ENCODE results near the gene MUC22. TPM values are rescaled to one million over a fixed set of nuclear protein-coding genes. Genes with fewer than 3 reads are reported as not detected.

Gene MUC22
- polyA plus RNA-seq, 3 donors, result not detected

- intact Hi-C loops (cut with micrococcal nuclease), result no loop called here
- no CpG with 5 or more reads among the region's 5 CpGs for WGBS (ENCODE audit: insufficient coverage)
- TF ChIP-seq CTCF (IDR thresholded peaks at IDR 0.05), result no peak
Measured at GRCh38 chr6:30970946-30971345, 39.3 kb upstream of the MUC22 start.

GRCh38 chr6:30972816-30973215, 37.5 kb upstream of the MUC22 start:
- Histone ChIP-seq H3K79me2 (ENCODE audit: insufficient read depth, low read length) (no peaks in the 10 kb centered on the region), H3K4me2 (replicated peaks; ENCODE audit: extremely low read depth, low read length, poor library complexity, severe bottlenecking) (no peak overlapping the region), H3K9me3 (replicated peaks in 1 of 2; ENCODE audit: control insufficient read depth in 1 of 2, insufficient read depth in 1 of 2, low read length in 2 of 2) (no peaks in the 10 kb centered on the region), H2AFZ (ENCODE audit: insufficient read depth, low read depth, low read length, poor library complexity, severe bottlenecking) (no peak overlapping the region), H3K4me1 (ENCODE audit: control insufficient read depth in 1 of 2, insufficient read depth in 2 of 2, low read length in 2 of 2) (peaks cover 5 to 10% of the 10 kb centered on the region in 2 donors), H3K36me3 (replicated peaks in 1 of 2; ENCODE audit: control insufficient read depth in 1 of 2, insufficient read depth in 2 of 2, low read length in 2 of 2) (no peaks in the 10 kb centered on the region), H3K27me3 (ENCODE audit: control insufficient read depth in 2 of 2, insufficient read depth in 2 of 2, low read length in 2 of 2) (peaks cover 0 to 4% of the 10 kb centered on the region in 2 donors), H4K20me1 (ENCODE audit: insufficient read depth, low read length) (no peaks in the 10 kb centered on the region), H3K4me3 (replicated peaks in 1 of 3; ENCODE audit: low read depth in 2 of 3, low read length in 3 of 3) (no peak overlapping the region), H3K9ac (ENCODE audit: insufficient read depth, low read length, poor library complexity, severe bottlenecking) (no peak overlapping the region), H3K27ac (ENCODE audit: low read depth in 1 of 2, low read length in 2 of 2) (no peak overlapping the region)
- Mint-ChIP-seq H3K36me3 (no peaks in the 10 kb centered on the region), H3K4me1 (peaks cover 7% of the 10 kb centered on the region), H3K4me3 (no peak overlapping the region), H3K27me3 (ENCODE audit: low read depth in 3 of 3) (peaks cover 4 to 17% (median 9%) of the 10 kb centered on the region in 3 donors), H3K27ac (no peak overlapping the region), H3K9me3 (peaks cover 0 to 3% (median 0%) of the 10 kb centered on the region in 7 donors)
- intact Hi-C loops (cut with micrococcal nuclease), result no loop called here
- 92% methylated on average over 3 of the region's 4 CpGs for WGBS (ENCODE audit: insufficient coverage)
- no peak for TF ChIP-seq CTCF (IDR thresholded peaks at IDR 0.05)
- DNase-seq, result no peak

More at GRCh38 chr6:30970946-30971345, 39.3 kb upstream of the MUC22 start:
- Mint-ChIP-seq H3K4me1 (peaks cover 7% of the 10 kb centered on the region), H3K27me3 (ENCODE audit: low read depth in 3 of 3) (peaks cover 2 to 12% (median 5%) of the 10 kb centered on the region in 3 donors), H3K36me3 (no peaks in the 10 kb centered on the region), H3K27ac (no peak overlapping the region), H3K4me3 (no peak overlapping the region), H3K9me3 (peaks cover 0 to 2% (median 0%) of the 10 kb centered on the region in 7 donors)
- no peak for DNase-seq
- Histone ChIP-seq H3K27me3 (ENCODE audit: control insufficient read depth in 2 of 2, insufficient read depth in 2 of 2, low read length in 2 of 2) (peaks cover 0 to 4% of the 10 kb centered on the region in 2 donors), H3K36me3 (replicated peaks in 1 of 2; ENCODE audit: control insufficient read depth in 1 of 2, insufficient read depth in 2 of 2, low read length in 2 of 2) (no peaks in the 10 kb centered on the region), H3K4me1 (ENCODE audit: control insufficient read depth in 1 of 2, insufficient read depth in 2 of 2, low read length in 2 of 2) (peaks cover 5 to 10% of the 10 kb centered on the region in 2 donors), H4K20me1 (ENCODE audit: insufficient read depth, low read length) (no peaks in the 10 kb centered on the region), H3K4me3 (replicated peaks in 1 of 3; ENCODE audit: low read depth in 2 of 3, low read length in 3 of 3) (no peak overlapping the region), H2AFZ (ENCODE audit: insufficient read depth, low read depth, low read length, poor library complexity, severe bottlenecking) (no peak overlapping the region), H3K4me2 (replicated peaks; ENCODE audit: extremely low read depth, low read length, poor library complexity, severe bottlenecking) (no peak overlapping the region), H3K27ac (ENCODE audit: low read depth in 1 of 2, low read length in 2 of 2) (no peak overlapping the region), H3K79me2 (ENCODE audit: insufficient read depth, low read length) (no peaks in the 10 kb centered on the region), H3K9ac (ENCODE audit: insufficient read depth, low read length, poor library complexity, severe bottlenecking) (no peak overlapping the region), H3K9me3 (replicated peaks in 1 of 2; ENCODE audit: control insufficient read depth in 1 of 2, insufficient read depth in 1 of 2, low read length in 2 of 2) (no peaks in the 10 kb centered on the region)

Measured in CD14-positive monocyte (primary cell).